Panc1 (cell line): ENCODE results near the gene PCSK5. TPM values are rescaled to one million over a fixed set of nuclear protein-coding genes. Genes with fewer than 3 reads are reported as not detected.

Experiments used
- ATAC-seq: fragments of 200-7000 bp; cut with Tn5 transposase; 2 replicates; pipeline ENCODE4 v1.9.1; 2020; ENCODE audit warnings: mild to moderate bottlenecking, moderate library complexity
- BruUV-seq: library from RNA; stranded (reverse); fragments of 400-500 nt; replicated peaks from 2 replicates; lab custom pipeline; 2021; lab: Mats Ljungman, UMichigan
- CTCF ChIA-PET: fragments of 300-600 bp; sonication (Branson Sonifier 250); formaldehyde crosslinking; loops from one replicate; lab custom pipeline; 2022; ENCODE audit warnings: antibody characterized with exemption; lab: Charles Lee
- POLR2A ChIA-PET: fragments of 300-600 bp; sonication (Branson Sonifier 250); formaldehyde crosslinking; loops from one replicate; lab custom pipeline; 2022; ENCODE audit warnings: antibody characterized with exemption; lab: Charles Lee
- DNase-seq: peaks from one replicate; pipeline ENCODE4 v3.0.0-alpha.2; 2010; ENCODE audit warnings: low read depth, low spot score
- H3K27ac ChIP-seq: 2 replicates; pipeline ENCODE4 v1.5.1; 2011; ENCODE audit warnings: mild to moderate bottlenecking, low read length, inconsistent platforms
- H3K27me3 ChIP-seq: fragments of 200-500 bp; sonication (Bioruptor generic); 2 replicates; pipeline ENCODE4 v1.6.0; 2014; ENCODE audit warnings: low read length, inconsistent platforms; ENCODE audit not compliant: control insufficient read depth, insufficient read depth
- H3K36me3 ChIP-seq: fragments of 200-500 bp; sonication (Bioruptor generic); 2 replicates; pipeline ENCODE4 v1.5.1; 2014; ENCODE audit warnings: inconsistent platforms, mild to moderate bottlenecking, low read length, moderate library complexity; ENCODE audit not compliant: control insufficient read depth, insufficient read depth
- H3K4me1 ChIP-seq: 2 replicates; pipeline ENCODE4 v1.5.1; 2011; ENCODE audit warnings: inconsistent platforms, mild to moderate bottlenecking, low read length, moderate library complexity; ENCODE audit not compliant: control insufficient read depth, insufficient read depth
- H3K4me3 ChIP-seq, 2 experiments: 2 replicates each; pipeline ENCODE4 v1.5.1; 2011 to 2012; ENCODE audit warnings: low read depth in 2 of 2, low read length in 2 of 2, mild to moderate bottlenecking in 2 of 2, inconsistent platforms in 1 of 2, moderate library complexity in 1 of 2
- H3K9me3 ChIP-seq: fragments of 200-500 bp; sonication (Bioruptor generic); 2 replicates; pipeline ENCODE4 v1.5.1; 2014; ENCODE audit warnings: low read depth, mild to moderate bottlenecking, inconsistent platforms, low read length, moderate library complexity; ENCODE audit not compliant: control insufficient read depth, insufficient read depth
- CTCF ChIP-seq: fragments of 450-650 bp; IDR thresholded peaks from 2 replicates; pipeline ENCODE4 v1.5.1; 2017; ENCODE audit warnings: mild to moderate bottlenecking
- POLR2AphosphoS5 ChIP-seq: IDR thresholded peaks from 2 replicates; pipeline ENCODE4 v1.6.1; 2012; ENCODE audit warnings: mild to moderate bottlenecking, low read depth, low read length, moderate library complexity
- REST ChIP-seq, 2 experiments: IDR thresholded peaks; 2 replicates each; pipeline ENCODE4 v1.6.1; 2011 to 2012; ENCODE audit warnings: low read depth in 2 of 2, control low read depth in 1 of 2, low read length in 1 of 2, mild to moderate bottlenecking in 1 of 2, moderate library complexity in 1 of 2; ENCODE audit not compliant: insufficient read depth in 1 of 2
- SIN3A ChIP-seq: IDR thresholded peaks from 2 replicates; pipeline ENCODE4 v1.6.1; 2012; ENCODE audit warnings: low read depth, mild to moderate bottlenecking, low read length, moderate library complexity, borderline replicate concordance; ENCODE audit not compliant: insufficient read depth
- TCF7L2 ChIP-seq: IDR thresholded peaks from 2 replicates; pipeline ENCODE4 v1.6.1; 2011; ENCODE audit warnings: mild to moderate bottlenecking, low read depth, low read length, inconsistent platforms
- in situ Hi-C: cut with HindIII; loops from 2 replicates; pipeline ENCODE4 v1.10.0; 2016; ENCODE audit warnings: low sequenced_read_pairs, low pct_unique_long_range_greater_than_20kb
- intact Hi-C: fragments of 100-400 bp; cut with micrococcal nuclease; formaldehyde crosslinking; loops from one replicate; pipeline ENCODE4 v1.10.0; 2022; ENCODE audit not compliant: unreplicated experiment
- total RNA-seq: library from RNA; stranded (reverse); gene quantifications from one replicate; pipeline ENCODE4 v1.2.1, GENCODE V29; 2021; ENCODE audit not compliant: unreplicated experiment

Gene PCSK5
- total RNA-seq, 1 experiment from 2014 or later, result 0.21 TPM

- in situ Hi-C loops (no loop called here), intact Hi-C loops (no loop called here)
- Histone ChIP-seq H3K27me3 (no peaks in the 10 kb centered on the region), H3K36me3 (no peaks in the 10 kb centered on the region), H3K27ac (no peak overlapping the region), H3K4me1 (no peaks in the 10 kb centered on the region), H3K9me3 (no peaks in the 10 kb centered on the region), H3K4me3 (no peak overlapping the region)
- no peak for TF ChIP-seq REST (IDR thresholded peaks at IDR 0.05; ENCODE audit: insufficient read depth in 1 of 2, low read depth in 2 of 2, low read length in 1 of 2)
- TF ChIP-seq TCF7L2, result no peak
- no peak for TF ChIP-seq POLR2AphosphoS5
- TF ChIP-seq CTCF, result no peak
- no peak for TF ChIP-seq SIN3A
- DNase-seq (no peak), ATAC-seq (no peak)
- ChIA-PET CTCF (interaction anchor here (0.5 kb wide), 1 partner anchor 278 kb away, joined by 5 read pairs; no protein-coding TSS in a partner anchor), POLR2A (no interaction called here)
- BruUV-seq, result no TSS peak
Measured at GRCh38 chr9:76151267-76151666, 260.8 kb downstream of the PCSK5 start.

- intact Hi-C loops (no loop called here), in situ Hi-C loops (no loop called here)
- POLR2A ChIA-PET, result no interaction called here
- TF ChIP-seq CTCF, result no peak
- no peak for TF ChIP-seq TCF7L2
- no peak for TF ChIP-seq REST (IDR thresholded peaks at IDR 0.05; ENCODE audit: insufficient read depth in 1 of 2, low read depth in 2 of 2, low read length in 1 of 2)
- no peak for TF ChIP-seq POLR2AphosphoS5
- TF ChIP-seq SIN3A, result no peak
- Histone ChIP-seq H3K4me1 (no peaks in the 10 kb centered on the region), H3K36me3 (no peaks in the 10 kb centered on the region), H3K4me3 (no peak overlapping the region), H3K27me3 (no peaks in the 10 kb centered on the region), H3K9me3 (no peaks in the 10 kb centered on the region), H3K27ac (no peak overlapping the region)
- ATAC-seq, result no peak
- CTCF ChIA-PET, result no interaction called here
- no peak for DNase-seq
- BruUV-seq, result no TSS peak
Measured at GRCh38 chr9:76153339-76153738, 262.9 kb downstream of the PCSK5 start.
